GM06990 (cell line): Measurements from ENCODE around the gene L3MBTL4.

Experiments
- DNase-seq: peaks from one replicate; pipeline ENCODE4 v3.0.0-alpha.2; 2011; ENCODE audit not compliant: insufficient read length; ENCODE audit errors: extremely low read depth
- H3K27me3 ChIP-seq: replicated peaks from 2 replicates; pipeline ENCODE4 v1.6.0; 2011; ENCODE audit warnings: low read length; ENCODE audit not compliant: control insufficient read depth, insufficient read depth
- H3K36me3 ChIP-seq: 2 replicates; pipeline ENCODE4 v1.5.1; 2011; ENCODE audit warnings: low read length; ENCODE audit not compliant: control insufficient read depth, insufficient read depth
- H3K4me3 ChIP-seq: replicated peaks from 2 replicates; pipeline ENCODE4 v1.5.1; 2011; ENCODE audit warnings: low read depth, mild to moderate bottlenecking, control low read depth, low read length
- TF ChIP-seq, protein P1 (sequence below): IDR thresholded peaks from 2 replicates; pipeline ENCODE4 v1.5.1; 2011; ENCODE audit warnings: low read length, control low read depth, mild to moderate bottlenecking, inconsistent platforms; ENCODE audit not compliant: insufficient read depth, poor library complexity, severe bottlenecking

Gene L3MBTL4

DNA sequence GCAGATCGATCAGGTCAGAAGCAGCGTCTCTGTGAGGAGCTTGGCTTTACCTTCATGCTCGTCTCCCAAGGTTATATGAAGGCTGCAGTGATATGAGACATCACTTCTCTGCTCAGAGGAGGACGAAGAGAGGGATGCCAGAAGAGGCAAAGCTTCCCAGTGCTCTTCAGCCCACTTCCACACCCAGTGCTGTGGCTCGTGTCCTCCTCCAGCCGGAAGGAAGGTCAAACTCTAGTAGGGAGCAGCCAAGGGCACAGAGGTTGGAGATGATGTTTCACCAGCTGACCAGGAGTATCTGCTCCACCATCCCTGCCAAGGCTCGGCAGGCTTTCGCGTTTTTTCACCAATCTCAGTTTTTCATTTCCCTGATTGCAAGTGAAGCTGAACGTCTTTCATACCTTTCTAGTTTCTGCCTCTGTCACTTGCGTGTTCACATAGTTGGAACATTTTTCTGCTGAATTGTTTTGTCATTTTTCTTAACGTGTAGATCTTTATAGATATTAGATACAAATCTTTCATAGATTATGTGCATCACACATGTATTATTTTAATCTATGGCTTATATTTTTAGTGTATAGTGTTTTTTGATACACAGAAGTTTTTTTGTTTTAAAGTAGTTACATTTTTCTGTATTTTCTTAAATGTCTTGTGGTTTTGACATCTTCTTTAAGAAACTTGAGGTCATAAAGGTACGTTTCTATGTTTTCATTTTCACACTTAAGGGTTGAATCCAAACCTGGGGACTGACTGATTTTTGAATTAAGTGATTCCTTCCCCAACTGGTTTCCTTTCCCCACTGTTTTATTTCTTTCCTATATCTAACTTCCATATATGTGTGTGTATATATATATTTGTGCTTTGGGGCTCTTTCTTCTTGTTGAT is 23.5 kb upstream of the L3MBTL4 start:
- peak; percentile 12 for DNase-seq
- Histone ChIP-seq H3K27me3 (no peaks in the 10 kb centered on the region), H3K36me3 (no peaks in the 10 kb centered on the region), H3K4me3 (peak overlapping the region; percentile 48)
- TF ChIP-seq, protein P1, sequence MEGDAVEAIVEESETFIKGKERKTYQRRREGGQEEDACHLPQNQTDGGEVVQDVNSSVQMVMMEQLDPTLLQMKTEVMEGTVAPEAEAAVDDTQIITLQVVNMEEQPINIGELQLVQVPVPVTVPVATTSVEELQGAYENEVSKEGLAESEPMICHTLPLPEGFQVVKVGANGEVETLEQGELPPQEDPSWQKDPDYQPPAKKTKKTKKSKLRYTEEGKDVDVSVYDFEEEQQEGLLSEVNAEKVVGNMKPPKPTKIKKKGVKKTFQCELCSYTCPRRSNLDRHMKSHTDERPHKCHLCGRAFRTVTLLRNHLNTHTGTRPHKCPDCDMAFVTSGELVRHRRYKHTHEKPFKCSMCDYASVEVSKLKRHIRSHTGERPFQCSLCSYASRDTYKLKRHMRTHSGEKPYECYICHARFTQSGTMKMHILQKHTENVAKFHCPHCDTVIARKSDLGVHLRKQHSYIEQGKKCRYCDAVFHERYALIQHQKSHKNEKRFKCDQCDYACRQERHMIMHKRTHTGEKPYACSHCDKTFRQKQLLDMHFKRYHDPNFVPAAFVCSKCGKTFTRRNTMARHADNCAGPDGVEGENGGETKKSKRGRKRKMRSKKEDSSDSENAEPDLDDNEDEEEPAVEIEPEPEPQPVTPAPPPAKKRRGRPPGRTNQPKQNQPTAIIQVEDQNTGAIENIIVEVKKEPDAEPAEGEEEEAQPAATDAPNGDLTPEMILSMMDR: no peak

DNA sequence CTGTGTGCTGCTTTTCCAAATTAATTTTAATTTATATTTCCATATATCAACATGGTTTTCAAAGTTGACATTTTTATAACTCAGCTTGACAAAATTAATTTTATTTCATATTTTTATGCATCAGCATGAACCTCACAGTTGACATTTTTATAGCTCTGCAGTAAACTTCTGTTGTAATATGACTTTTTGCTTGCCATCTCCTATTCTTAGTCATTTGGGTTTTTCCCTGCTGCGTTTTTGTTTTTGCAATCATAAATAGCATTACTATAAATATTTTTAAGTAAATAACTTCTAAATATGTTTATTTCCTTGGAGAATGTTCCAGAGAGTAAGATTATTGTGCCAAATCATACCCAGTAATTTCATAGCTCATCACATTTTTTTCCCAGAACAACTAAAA is 21.0 kb upstream of the L3MBTL4 start:
- Histone ChIP-seq H3K27me3 (no peaks in the 10 kb centered on the region), H3K36me3 (no peaks in the 10 kb centered on the region), H3K4me3 (no peak overlapping the region)
- TF ChIP-seq, protein P1: no peak
- no peak for DNase-seq

DNA sequence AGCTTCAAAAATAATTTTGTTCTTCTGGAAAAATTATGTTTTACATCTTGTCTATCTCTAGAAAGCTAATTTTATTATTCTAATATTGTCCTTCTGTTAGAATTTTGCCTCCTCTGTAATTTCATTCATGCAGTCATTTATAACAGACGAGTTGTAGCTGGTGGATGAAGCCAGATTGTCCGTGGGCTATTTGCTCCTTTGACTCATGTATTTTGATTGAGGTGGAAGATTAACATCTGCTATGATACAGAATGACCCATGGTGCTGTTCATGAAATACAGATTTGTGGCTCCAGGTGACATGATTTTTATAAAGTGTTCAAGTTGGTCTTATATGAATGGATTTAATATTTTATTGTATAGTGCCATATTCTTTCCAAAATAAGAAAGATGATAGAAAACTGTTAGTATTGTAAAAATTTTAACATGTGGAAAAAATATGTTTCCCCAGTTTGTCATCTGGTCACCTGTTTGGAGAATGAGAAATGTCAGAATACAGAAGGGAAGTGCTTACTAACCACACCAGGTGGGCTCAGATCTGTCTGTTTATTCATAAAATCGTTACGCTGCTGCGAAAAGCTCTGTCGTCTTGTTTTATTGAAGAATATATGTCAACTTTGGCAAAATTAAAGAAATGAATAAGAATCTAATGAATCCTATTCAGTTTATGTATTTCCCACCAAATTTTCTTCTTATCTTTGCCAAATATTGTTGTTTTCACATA is 20.4 kb upstream of the L3MBTL4 start:
- TF ChIP-seq, protein P1: no peak
- no peak for DNase-seq
- no peak overlapping the region for H3K4me3 ChIP-seq
- H3K36me3 ChIP-seq: no peaks in the 10 kb centered on the region
- H3K27me3 ChIP-seq: no peaks in the 10 kb centered on the region

DNA sequence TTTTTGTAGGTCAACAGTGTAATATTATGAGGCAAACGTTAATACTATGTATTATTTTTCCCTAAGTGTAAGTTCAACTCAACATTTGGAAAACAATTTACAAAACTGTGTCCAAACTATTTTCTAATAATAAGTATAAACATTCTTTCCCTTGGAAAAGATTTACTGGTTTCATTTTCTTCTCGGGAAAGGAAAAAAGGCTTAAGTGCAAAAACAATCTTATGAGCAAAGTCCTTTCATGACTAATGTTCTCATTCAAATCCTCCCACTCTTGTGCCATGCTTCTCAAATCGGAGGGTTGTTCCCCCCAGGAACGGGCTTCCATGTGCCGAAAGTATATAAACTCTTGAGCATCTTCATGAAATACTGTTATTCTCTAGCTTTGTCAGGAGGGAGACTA is 19.8 kb upstream of the L3MBTL4 start:
- no peaks in the 10 kb centered on the region for H3K36me3 ChIP-seq
- H3K4me3 ChIP-seq: no peak overlapping the region
- no peak for DNase-seq
- TF ChIP-seq, protein P1: no peak
- H3K27me3 ChIP-seq: no peaks in the 10 kb centered on the region

DNA sequence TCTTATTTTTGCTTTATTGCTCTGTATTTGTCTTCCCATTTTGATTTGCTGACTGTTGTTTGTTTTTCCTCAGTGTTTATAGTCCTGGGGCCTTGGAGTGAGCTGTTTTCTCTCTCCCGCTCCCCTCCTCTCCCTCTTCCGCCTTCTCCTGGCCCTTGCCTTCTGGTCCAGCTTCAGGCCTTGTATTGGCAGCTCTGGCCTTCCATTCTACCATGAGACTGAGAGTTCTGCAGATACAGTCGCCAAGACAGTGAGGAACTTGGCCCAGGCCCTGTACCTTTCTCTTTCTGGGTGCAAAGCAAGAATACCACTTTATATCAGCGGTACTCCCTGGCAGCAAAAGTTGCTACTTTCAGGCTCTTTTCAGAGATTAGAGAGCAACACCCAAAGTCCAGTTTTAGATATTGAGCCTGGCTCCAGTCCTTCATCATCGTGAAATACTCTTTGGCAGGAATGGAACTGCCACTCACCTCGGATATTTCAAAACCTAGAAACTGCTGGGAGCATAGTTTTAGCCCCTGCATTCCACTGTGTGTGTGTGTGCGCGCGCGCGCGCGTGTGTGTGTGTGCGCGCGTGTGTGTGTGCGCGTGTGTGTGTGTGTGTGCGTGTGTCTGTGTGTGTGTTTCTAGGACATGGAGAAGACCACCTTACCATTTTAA is 17.1 kb upstream of the L3MBTL4 start:
- TF ChIP-seq, protein P1: no peak
- no peaks in the 10 kb centered on the region for H3K36me3 ChIP-seq
- H3K27me3 ChIP-seq: no peaks in the 10 kb centered on the region
- no peak for DNase-seq
- H3K4me3 ChIP-seq: no peak overlapping the region
